Mesodermal cell (in vitro differentiated cells): Measurements from ENCODE around the gene TMEM126A.

Source experiments
- H3K27ac ChIP-seq: 2 replicates; pipeline ENCODE4 v1.7.0; 2013; ENCODE audit warnings: mild to moderate bottlenecking, low read depth, low read length, moderate library complexity; ENCODE audit not compliant: severe bottlenecking
- H3K36me3 ChIP-seq: 2 replicates; pipeline ENCODE4 v1.7.1; 2013; ENCODE audit warnings: mild to moderate bottlenecking, low read length, moderate library complexity; ENCODE audit not compliant: control insufficient read depth, insufficient read depth
- H3K4me1 ChIP-seq: one replicate; pipeline ENCODE4 v1.7.1; 2013; ENCODE audit warnings: mild to moderate bottlenecking, low read length; ENCODE audit not compliant: insufficient read depth, control insufficient read depth, poor library complexity, severe bottlenecking
- H3K4me3 ChIP-seq: 2 replicates; pipeline ENCODE4 v1.7.0; 2013; ENCODE audit warnings: low read length, control low read depth, mild to moderate bottlenecking; ENCODE audit not compliant: insufficient read depth, poor library complexity, severe bottlenecking; ENCODE audit errors: extremely low read depth
- H3K9me3 ChIP-seq: 2 replicates; pipeline ENCODE4 v1.7.1; 2013; ENCODE audit warnings: mild to moderate bottlenecking, low read length, moderate library complexity; ENCODE audit not compliant: control insufficient read depth
- WGBS, 2 experiments: methylation state at CpG; one replicate each; pipeline ENCODE4 v1.1.5; 2013; ENCODE audit warnings: missing lambda C conversion rate in 2 of 2; ENCODE audit not compliant: insufficient coverage in 2 of 2; 5-methylcytosine and 5-hydroxymethylcytosine counted together

Gene TMEM126A

GRCh38 chr11:85697747-85698146 lies 50.0 kb downstream of the TMEM126A start:
- no peak overlapping the region for H3K27ac ChIP-seq
- H3K4me3 ChIP-seq, result no peak overlapping the region
- no peaks in the 10 kb centered on the region for H3K9me3 ChIP-seq
- no CpG with 5 or more reads among the region's 2 CpGs for WGBS, 2 experiments
- H3K36me3 ChIP-seq, result no peaks in the 10 kb centered on the region
- no peaks in the 10 kb centered on the region for H3K4me1 ChIP-seq

DNA sequence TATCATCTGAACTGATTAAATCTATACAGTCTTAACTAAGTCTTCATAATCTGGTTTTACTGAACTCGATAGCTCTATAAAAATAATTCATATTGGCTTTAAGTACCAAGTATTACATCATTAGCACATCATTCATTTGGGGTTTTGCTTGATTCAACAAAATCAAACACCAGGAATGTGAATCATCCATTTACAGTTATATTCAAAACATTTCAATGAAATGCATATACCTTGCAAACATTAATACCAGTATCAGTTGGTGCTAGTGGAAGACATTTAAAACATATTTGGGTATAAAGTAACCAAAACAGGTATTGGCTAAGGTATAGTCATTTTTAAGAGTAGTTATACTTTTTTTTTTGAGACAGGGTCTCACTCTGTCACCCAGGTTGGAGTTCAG lies 50.4 kb downstream of the TMEM126A start:
- Histone ChIP-seq H3K9me3 (no peaks in the 10 kb centered on the region), H3K27ac (no peak overlapping the region), H3K36me3 (no peaks in the 10 kb centered on the region), H3K4me1 (no peaks in the 10 kb centered on the region), H3K4me3 (no peak overlapping the region)
- 100% methylated on average over 1 of the region's 1 CpG; no CpG with 5 or more reads in 1 of the 2 experiments for WGBS, 2 experiments

- H3K27ac ChIP-seq, result no peak overlapping the region
- no peaks in the 10 kb centered on the region for H3K4me1 ChIP-seq
- no peak overlapping the region for H3K4me3 ChIP-seq
- 100% methylated on average over 1 of the region's 2 CpGs; no CpG with 5 or more reads in 1 of the 2 experiments for WGBS, 2 experiments
- H3K9me3 ChIP-seq, result no peaks in the 10 kb centered on the region
- H3K36me3 ChIP-seq, result no peaks in the 10 kb centered on the region
These were observed 52.4 kb downstream of the TMEM126A start for GRCh38 chr11:85699957-85700741.

GRCh38 chr11:85704967-85705366 lies 57.2 kb downstream of the TMEM126A start:
- no peak overlapping the region for H3K27ac ChIP-seq
- no CpG with 5 or more reads among the region's 3 CpGs for WGBS, 2 experiments

GRCh38 chr11:85705800-85706199 lies 58.0 kb downstream of the TMEM126A start:
- no peak overlapping the region for H3K4me3 ChIP-seq
- no peak overlapping the region for H3K27ac ChIP-seq
- no peaks in the 10 kb centered on the region for H3K9me3 ChIP-seq

More at GRCh38 chr11:85704967-85705366, 57.2 kb downstream of the TMEM126A start:
- Histone ChIP-seq H3K4me3 (no peak overlapping the region), H3K4me1 (no peaks in the 10 kb centered on the region), H3K36me3 (no peaks in the 10 kb centered on the region), H3K9me3 (no peaks in the 10 kb centered on the region)

More at GRCh38 chr11:85705800-85706199, 58.0 kb downstream of the TMEM126A start:
- Histone ChIP-seq H3K4me1 (no peaks in the 10 kb centered on the region), H3K36me3 (no peaks in the 10 kb centered on the region)
